Natural killer cell (primary cell): ENCODE results near the gene ALDH5A1. TPM values are rescaled to one million over a fixed set of nuclear protein-coding genes. Genes with fewer than 3 reads are reported as not detected.

Experiments
- ATAC-seq, 3 donors: fragments of 150-1000 bp in 2 of 3; fragments of 200-7000 bp in 1 of 3; cut with Tn5 transposase; 1 replicate in 1 of 3; 2 replicates in 2 of 3; pipeline ENCODE4 v1.10.0; 2021; ENCODE audit warnings: mild to moderate bottlenecking in 2 of 3, moderate library complexity in 2 of 3
- DNase-seq, 2 donors: peaks; one replicate each; pipeline versions ENCODE4 v3.0.0 to v3.0.0-alpha.2; 2013 to 2021; ENCODE audit warnings: mixed read lengths in 1 of 2
- H3K27ac ChIP-seq: one replicate; pipeline ENCODE4 v1.5.1; 2013; ENCODE audit warnings: mild to moderate bottlenecking, low read length
- H3K27me3 ChIP-seq: one replicate; pipeline ENCODE4 v1.6.1; 2013; ENCODE audit warnings: low read length; ENCODE audit not compliant: control insufficient read depth, insufficient read depth
- H3K36me3 ChIP-seq: one replicate; pipeline ENCODE4 v1.6.1; 2013; ENCODE audit warnings: low read length; ENCODE audit not compliant: control insufficient read depth, insufficient read depth
- H3K4me1 ChIP-seq: one replicate; pipeline ENCODE4 v1.6.1; 2013; ENCODE audit warnings: low read length; ENCODE audit not compliant: control insufficient read depth, insufficient read depth
- H3K4me3 ChIP-seq: one replicate; pipeline ENCODE4 v1.5.1; 2013; ENCODE audit warnings: low read length
- H3K9me3 ChIP-seq: one replicate; pipeline ENCODE4 v1.6.1; 2013; ENCODE audit warnings: low read length; ENCODE audit not compliant: control insufficient read depth, insufficient read depth
- H3K27ac Mint-ChIP-seq, 2 donors: one replicate each; pipeline ENCODE4 v1.8.0; 2022; ENCODE audit warnings: mild to moderate bottlenecking in 2 of 2, mixed read lengths in 2 of 2, moderate library complexity in 1 of 2
- H3K27me3 Mint-ChIP-seq, 2 donors: one replicate each; pipeline ENCODE4 v1.8.0; 2022; ENCODE audit warnings: low read depth in 2 of 2, mixed read lengths in 2 of 2
- H3K36me3 Mint-ChIP-seq: one replicate; pipeline ENCODE4 v1.8.0; 2022; ENCODE audit warnings: mixed read lengths
- H3K4me1 Mint-ChIP-seq, 2 donors: one replicate each; pipeline ENCODE4 v1.8.0; 2022; ENCODE audit warnings: mixed read lengths in 2 of 2
- H3K4me3 Mint-ChIP-seq: one replicate; pipeline ENCODE4 v1.8.0; 2022; ENCODE audit warnings: mild to moderate bottlenecking, moderate library complexity, mixed read lengths
- H3K9me3 Mint-ChIP-seq, 2 donors: one replicate each; pipeline ENCODE4 v1.8.0; 2022; ENCODE audit warnings: mixed read lengths in 2 of 2
- WGBS: methylation state at CpG from one replicate; pipeline ENCODE4 v1.1.7; 2013; ENCODE audit warnings: missing lambda C conversion rate; ENCODE audit not compliant: insufficient coverage; 5-methylcytosine and 5-hydroxymethylcytosine counted together
- intact Hi-C: fragments of 100-400 bp; cut with micrococcal nuclease; formaldehyde crosslinking; loops from one replicate; pipeline ENCODE4 v1.14.2; 2022
- total RNA-seq, 4 donors: library from RNA; stranded (reverse); fragments of 120-200 nt in 1 of 4; gene quantifications; one replicate each; pipeline versions ENCODE4 v1.2.3 to v1.2.4, GENCODE V29; 2013 to 2022
- TF ChIP-seq, protein P1 (sequence below): fragments of 200-600 bp; IDR thresholded peaks from one replicate; pipeline ENCODE4 v1.8.0; 2022; ENCODE audit warnings: antibody characterized with exemption

Gene ALDH5A1
- total RNA-seq, 3 donors from 2014 or later (not counting 1 experiment from before 2014, with no cell fraction given): 4.8 to 7.5 (median 6.8) TPM

- Mint-ChIP-seq H3K4me1 (no peaks in the 10 kb centered on the region), H3K27me3 (peaks cover 10 to 12% of the 10 kb centered on the region in 2 donors), H3K27ac (no peak overlapping the region), H3K9me3 (no peaks in the 10 kb centered on the region), H3K4me3 (no peak overlapping the region), H3K36me3 (no peaks in the 10 kb centered on the region)
- Histone ChIP-seq H3K27ac (no peak overlapping the region), H3K4me1 (no peaks in the 10 kb centered on the region), H3K9me3 (no peaks in the 10 kb centered on the region), H3K36me3 (no peaks in the 10 kb centered on the region), H3K27me3 (no peaks in the 10 kb centered on the region), H3K4me3 (no peak overlapping the region)
- DNase-seq (no peak), ATAC-seq (no peak)
- intact Hi-C loops: no loop called here
- TF ChIP-seq, protein P1, sequence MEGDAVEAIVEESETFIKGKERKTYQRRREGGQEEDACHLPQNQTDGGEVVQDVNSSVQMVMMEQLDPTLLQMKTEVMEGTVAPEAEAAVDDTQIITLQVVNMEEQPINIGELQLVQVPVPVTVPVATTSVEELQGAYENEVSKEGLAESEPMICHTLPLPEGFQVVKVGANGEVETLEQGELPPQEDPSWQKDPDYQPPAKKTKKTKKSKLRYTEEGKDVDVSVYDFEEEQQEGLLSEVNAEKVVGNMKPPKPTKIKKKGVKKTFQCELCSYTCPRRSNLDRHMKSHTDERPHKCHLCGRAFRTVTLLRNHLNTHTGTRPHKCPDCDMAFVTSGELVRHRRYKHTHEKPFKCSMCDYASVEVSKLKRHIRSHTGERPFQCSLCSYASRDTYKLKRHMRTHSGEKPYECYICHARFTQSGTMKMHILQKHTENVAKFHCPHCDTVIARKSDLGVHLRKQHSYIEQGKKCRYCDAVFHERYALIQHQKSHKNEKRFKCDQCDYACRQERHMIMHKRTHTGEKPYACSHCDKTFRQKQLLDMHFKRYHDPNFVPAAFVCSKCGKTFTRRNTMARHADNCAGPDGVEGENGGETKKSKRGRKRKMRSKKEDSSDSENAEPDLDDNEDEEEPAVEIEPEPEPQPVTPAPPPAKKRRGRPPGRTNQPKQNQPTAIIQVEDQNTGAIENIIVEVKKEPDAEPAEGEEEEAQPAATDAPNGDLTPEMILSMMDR: no peak
- 92% methylated on average over 5 of the region's 5 CpGs for WGBS
Measured at GRCh38 chr6:24569811-24570210, 75.0 kb downstream of the ALDH5A1 start.

DNA sequence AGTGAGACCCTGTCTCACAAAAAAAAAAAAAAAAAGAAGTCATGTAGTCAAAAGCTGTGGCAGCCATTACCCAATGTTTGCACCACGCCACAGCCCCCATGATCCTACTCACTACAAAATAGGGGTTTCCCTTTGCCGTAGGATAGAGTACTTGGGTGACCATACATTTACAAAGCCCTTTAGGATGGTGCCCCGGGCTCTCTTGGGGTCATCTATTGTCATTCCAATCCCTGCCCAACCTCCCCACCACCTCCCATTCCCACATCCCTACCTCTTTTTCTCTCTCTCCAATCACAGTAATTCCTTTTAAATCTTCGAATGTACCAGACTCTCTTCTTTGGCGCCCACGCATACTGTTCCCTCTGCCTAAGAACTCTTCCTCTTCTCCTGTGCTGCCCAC lies 76.6 kb downstream of the ALDH5A1 start:
- Histone ChIP-seq H3K36me3 (no peaks in the 10 kb centered on the region), H3K27ac (no peak overlapping the region), H3K4me3 (no peak overlapping the region), H3K27me3 (no peaks in the 10 kb centered on the region), H3K9me3 (no peaks in the 10 kb centered on the region), H3K4me1 (no peaks in the 10 kb centered on the region)
- Mint-ChIP-seq H3K4me1 (no peaks in the 10 kb centered on the region), H3K9me3 (no peaks in the 10 kb centered on the region), H3K4me3 (no peak overlapping the region), H3K27ac (no peak overlapping the region), H3K36me3 (no peaks in the 10 kb centered on the region), H3K27me3 (peaks cover 12% of the 10 kb centered on the region in 2 donors)
- TF ChIP-seq, protein P1: no peak
- 93% methylated on average over 6 of the region's 6 CpGs for WGBS
- intact Hi-C loops: no loop called here
- no peak for DNase-seq
- no peak for ATAC-seq

GRCh38 chr6:24574809-24575208 lies 80.0 kb downstream of the ALDH5A1 start:
- Histone ChIP-seq H3K36me3 (no peaks in the 10 kb centered on the region), H3K4me3 (no peak overlapping the region), H3K27ac (no peak overlapping the region), H3K9me3 (no peaks in the 10 kb centered on the region), H3K27me3 (no peaks in the 10 kb centered on the region), H3K4me1 (no peaks in the 10 kb centered on the region)
- peaks cover 6 to 12% of the 10 kb centered on the region in 2 donors for H3K27me3 Mint-ChIP-seq
- DNase-seq (no peak), ATAC-seq (no peak)
- H3K9me3 Mint-ChIP-seq: no peaks in the 10 kb centered on the region
- TF ChIP-seq, protein P1: no peak
- intact Hi-C loops: no loop called here
- no peaks in the 10 kb centered on the region for H3K36me3 Mint-ChIP-seq
- WGBS: 78% methylated on average over 4 of the region's 4 CpGs
- no peaks in the 10 kb centered on the region for H3K4me1 Mint-ChIP-seq
- H3K27ac Mint-ChIP-seq: no peak overlapping the region
- no peak overlapping the region for H3K4me3 Mint-ChIP-seq

DNA sequence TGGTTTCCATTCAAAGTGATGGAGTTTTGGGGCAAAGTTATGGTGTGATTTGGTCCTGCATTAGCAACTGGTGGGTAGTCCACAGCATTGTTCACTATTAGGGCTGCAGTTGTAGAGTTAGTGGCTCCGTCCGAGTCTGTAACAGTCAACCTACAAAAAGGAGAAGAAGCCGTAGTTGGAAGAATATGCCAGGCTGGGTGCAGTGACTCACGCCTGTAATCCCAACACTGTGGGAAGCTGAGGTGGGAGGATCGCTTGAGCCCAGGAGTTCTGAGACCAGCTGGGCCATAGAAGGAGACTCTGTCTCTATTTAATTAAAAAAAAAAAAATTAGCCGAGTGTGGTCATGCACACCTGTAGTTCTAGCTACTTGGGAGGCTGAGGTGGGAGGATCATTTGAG lies 81.7 kb downstream of the ALDH5A1 start:
- H3K27ac Mint-ChIP-seq: no peak overlapping the region
- no peaks in the 10 kb centered on the region for H3K4me1 ChIP-seq
- no peaks in the 10 kb centered on the region for H3K27me3 ChIP-seq
- WGBS: 92% methylated on average over 6 of the region's 6 CpGs
- no peak for DNase-seq
- H3K36me3 Mint-ChIP-seq: no peaks in the 10 kb centered on the region
- no peaks in the 10 kb centered on the region for H3K9me3 ChIP-seq
- H3K4me3 ChIP-seq: no peak overlapping the region
- H3K4me3 Mint-ChIP-seq: no peak overlapping the region
- TF ChIP-seq, protein P1: no peak
- ATAC-seq: no peak
- H3K27me3 Mint-ChIP-seq: peaks cover 5 to 12% of the 10 kb centered on the region in 2 donors
- H3K27ac ChIP-seq: no peak overlapping the region
- intact Hi-C loops: no loop called here
- H3K36me3 ChIP-seq: no peaks in the 10 kb centered on the region
- no peaks in the 10 kb centered on the region for H3K9me3 Mint-ChIP-seq
- no peaks in the 10 kb centered on the region for H3K4me1 Mint-ChIP-seq
